GM12878 (cell line): ENCODE results near the gene ATP5ME. TPM values are rescaled to one million over a fixed set of nuclear protein-coding genes. Genes with fewer than 3 reads are reported as not detected.

Experiments used
- ATAC-seq: fragments of 200-7000 bp; cut with Tn5 transposase; 3 replicates; pipeline ENCODE4 v1.9.1; 2020; ENCODE audit warnings: mild to moderate bottlenecking, moderate library complexity
- BruUV-seq: library from RNA; stranded (reverse); fragments of 400-500 nt; replicated peaks from 2 replicates; lab custom pipeline; 2021; lab: Mats Ljungman, UMichigan
- CTCF ChIA-PET: fragments of 300-600 bp; sonication (Branson Sonifier 250); formaldehyde crosslinking; extraction: SDS; loops from one replicate; lab custom pipeline; 2021; ENCODE audit warnings: inconsistent platforms; lab: Yijun Ruan, JAX
- POLR2A ChIA-PET: fragments of 350-600 bp; formaldehyde crosslinking; extraction: SDS; loops from one replicate; lab custom pipeline; 2021; ENCODE audit warnings: inconsistent platforms; lab: Charles Lee
- RAD21 ChIA-PET: fragments of 300-600 bp; sonication (Branson Sonifier 250); formaldehyde crosslinking; loops from one replicate; lab custom pipeline; 2023; ENCODE audit warnings: antibody characterized with exemption; ENCODE audit not compliant: unreplicated experiment; lab: Charles Lee
- SMC1A ChIA-PET: fragments of 300-600 bp; sonication (Branson Sonifier 250); formaldehyde crosslinking; loops from one replicate; lab custom pipeline; 2023; ENCODE audit not compliant: unreplicated experiment, uncharacterized antibody; lab: Charles Lee
- DNase-seq: peaks from one replicate; pipeline ENCODE4 v3.0.0-alpha.2; 2011; ENCODE audit warnings: low read depth, low spot score
- FAIRE-seq: peaks from 3 replicates; lab custom pipeline; 2011; peaks lifted over from hg19 to GRCh38; lab: Jason Lieb, UNC
- H2AFZ ChIP-seq: 2 replicates; pipeline ENCODE4 v1.6.0; 2011; ENCODE audit warnings: low read depth, low read length, control low read depth; ENCODE audit not compliant: control insufficient read depth
- H3K27ac ChIP-seq: 2 replicates; pipeline ENCODE4 v1.5.1; 2011; ENCODE audit warnings: control low read depth; ENCODE audit not compliant: control insufficient read depth, insufficient read depth
- H3K27me3 ChIP-seq, 2 experiments: replicated peaks in 1 of 2; 2 replicates each; pipeline versions ENCODE4 v1.6.0 to v1.6.1; 2011; ENCODE audit warnings: low read length in 1 of 2; ENCODE audit not compliant: control insufficient read depth in 2 of 2, insufficient read depth in 2 of 2
- H3K36me3 ChIP-seq, 2 experiments: 2 replicates each; pipeline ENCODE4 v1.5.1; 2011; ENCODE audit warnings: low read length in 1 of 2; ENCODE audit not compliant: control insufficient read depth in 2 of 2, insufficient read depth in 2 of 2
- H3K4me1 ChIP-seq: 2 replicates; pipeline ENCODE4 v1.6.1; 2011; ENCODE audit warnings: mild to moderate bottlenecking, low read length, moderate library complexity, mixed read lengths; ENCODE audit not compliant: control insufficient read depth, insufficient read depth
- H3K4me2 ChIP-seq: 2 replicates; pipeline ENCODE4 v1.6.0; 2011; ENCODE audit warnings: control low read depth; ENCODE audit not compliant: control insufficient read depth, insufficient read depth
- H3K4me3 ChIP-seq: fragments of 200-600 bp; sonication (generic); 2 replicates; pipeline ENCODE4 v1.5.1; 2016
- H3K79me2 ChIP-seq: 2 replicates; pipeline ENCODE4 v1.6.0; 2011; ENCODE audit warnings: low read length; ENCODE audit not compliant: control insufficient read depth, insufficient read depth
- H3K9ac ChIP-seq: 2 replicates; pipeline ENCODE4 v1.8.0; 2011; ENCODE audit warnings: low read length, control low read depth, mixed read lengths; ENCODE audit not compliant: control insufficient read depth, insufficient read depth
- H3K9me3 ChIP-seq: replicated peaks from 3 replicates; pipeline ENCODE4 v1.5.1; 2011; ENCODE audit warnings: mild to moderate bottlenecking, low read length; ENCODE audit not compliant: control insufficient read depth, insufficient read depth
- H4K20me1 ChIP-seq: 2 replicates; pipeline ENCODE4 v1.6.0; 2011; ENCODE audit not compliant: control insufficient read depth, insufficient read depth
- IRF4 ChIP-seq: IDR thresholded peaks from 2 replicates; pipeline ENCODE4 v1.6.1; 2011; ENCODE audit warnings: low read depth, low read length
- MXI1 ChIP-seq: fragments of 150-350 bp; IDR thresholded peaks from 2 replicates; pipeline ENCODE4 v1.6.1; 2011; ENCODE audit warnings: low read depth, mild to moderate bottlenecking, inconsistent platforms, low read length, improper control_type of control experiment
- POLR2A ChIP-seq: IDR thresholded peaks from 2 replicates; pipeline ENCODE4 v1.6.1; 2011; ENCODE audit warnings: low read depth, mild to moderate bottlenecking, low read length
- RB1 ChIP-seq: fragments of 450-650 bp; formaldehyde crosslinking; IDR thresholded peaks from 2 replicates; pipeline ENCODE4 v1.6.1; 2017; ENCODE audit warnings: mild to moderate bottlenecking, borderline replicate concordance
- SREBF2 ChIP-seq: IDR thresholded peaks from 2 replicates; pipeline ENCODE4 v1.6.1; 2012; ENCODE audit warnings: mild to moderate bottlenecking, low read length
- STAT1 ChIP-seq: fragments of 450-650 bp; conservative IDR thresholded peaks from 2 replicates; pipeline ENCODE4 v1.6.1; 2014; ENCODE audit warnings: antibody characterized with exemption, mild to moderate bottlenecking
- ZNF217 ChIP-seq: fragments of 450-650 bp; IDR thresholded peaks from 2 replicates; pipeline ENCODE4 v1.6.1; 2017; ENCODE audit warnings: antibody characterized with exemption, mild to moderate bottlenecking
- WGBS: methylation state at CpG from one replicate; pipeline ENCODE4 v1.1.6; 2016; ENCODE audit warnings: low lambda C conversion rate; ENCODE audit not compliant: insufficient replicate concordance, insufficient coverage; ENCODE audit errors: missing lambda C conversion rate; 5-methylcytosine and 5-hydroxymethylcytosine counted together
- in situ Hi-C: fragments of 300-500 bp; cut with MboI; formaldehyde crosslinking; loops from 9 replicates; pipeline ENCODE4 v1.14.3; 2018; ENCODE audit warnings: mixed read lengths
- intact Hi-C: fragments of 100-400 bp; cut with micrococcal nuclease; formaldehyde crosslinking; loops from one replicate; pipeline ENCODE4 v1.14.2; 2022; ENCODE audit not compliant: unreplicated experiment
- polyA plus RNA-seq, 11 experiments: library from polyadenylated mRNA; depleted of rRNA in 4 of 11; unstranded in 6 of 11; stranded (reverse) in 5 of 11; fragments of >200 nt; fragmentation: Nextera tagmentation in 4 of 11; fragmentation: Illumina TruSeq in 1 of 11; extraction: Ambion mirVana in 4 of 11; extraction: Trizol in 1 of 11; gene quantifications; 1 replicate in 1 of 11; 2 replicates in 10 of 11; pipeline versions ENCODE4 v1.2.1 to v1.2.3, GENCODE V29; 2011 to 2016; ENCODE audit warnings: inconsistent platforms in 2 of 11, missing spikeins in 2 of 11, low read depth in 1 of 11
- total RNA-seq, 4 experiments: library from RNA; depleted of rRNA in 3 of 4; stranded (reverse); fragments of >200 nt in 3 of 4; fragmentation: Illumina TruSeq in 1 of 4; extraction: Trizol in 1 of 4; gene quantifications; 2 replicates each; pipeline versions ENCODE4 v1.2.1 to v1.2.3, GENCODE V29; 2013 to 2021
- TF ChIP-seq, protein P1 (sequence below): fragments of 450-650 bp; IDR thresholded peaks from 2 replicates; pipeline ENCODE4 v1.6.1; 2014; ENCODE audit warnings: mild to moderate bottlenecking
- TF ChIP-seq, protein P2 (sequence below): IDR thresholded peaks from 2 replicates; pipeline ENCODE4 v1.6.1; 2011; ENCODE audit warnings: low read depth, low read length, improper control_type of control experiment, borderline replicate concordance
- TF ChIP-seq, protein P3 (sequence below): fragments of 450-650 bp; IDR thresholded peaks from 2 replicates; pipeline ENCODE4 v1.6.1; 2016; ENCODE audit warnings: mild to moderate bottlenecking, moderate library complexity, borderline replicate concordance

Gene ATP5ME
- total and polyA plus RNA-seq, 10 of the 15 experiments (the other 5 are each of a cell fraction or from before 2014, with no cell fraction given): 279 to 2,374 (median 509) TPM

DNA sequence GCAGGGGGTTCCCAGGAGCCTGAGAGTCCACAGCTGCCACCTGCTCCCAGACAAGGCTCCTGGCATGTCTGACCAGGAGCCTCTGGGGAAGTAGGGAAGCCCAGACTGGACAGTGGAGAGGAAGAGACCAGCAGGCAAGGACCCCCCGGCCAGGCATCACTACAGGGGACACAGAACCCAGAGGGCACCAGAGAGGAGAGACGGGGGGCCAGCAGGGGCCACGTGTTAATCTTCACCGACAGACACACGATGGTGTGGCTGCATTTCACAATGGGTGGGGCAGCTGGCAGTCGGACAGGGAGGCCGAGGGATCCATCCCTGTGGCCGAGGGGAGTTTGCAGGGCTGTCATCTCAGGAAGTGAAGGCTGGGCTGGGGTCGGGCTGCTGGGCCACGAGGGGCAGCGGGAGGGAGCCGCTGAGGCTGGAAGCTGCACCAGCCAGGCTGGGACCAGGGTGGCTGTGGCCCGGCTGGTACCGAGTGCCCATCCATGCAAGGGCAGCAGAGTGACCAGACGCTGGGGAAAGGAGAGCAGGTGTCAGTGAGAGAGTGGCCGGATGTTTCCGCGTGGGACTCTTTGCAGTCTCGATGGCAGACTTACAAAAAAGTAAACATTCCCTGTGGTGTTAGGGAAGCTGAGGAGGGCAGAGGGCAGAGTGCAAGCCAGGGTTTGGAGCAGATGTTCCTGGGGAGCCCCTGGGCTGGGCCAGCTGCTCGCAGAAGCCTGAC, 44.0 kb downstream of the ATP5ME start:
- Histone ChIP-seq H3K9me3 (peaks cover 3% of the 10 kb centered on the region; the same call in 2 of the 3 replicates), H3K27me3 (no peaks in the 10 kb centered on the region), H3K4me3 (no peak overlapping the region), H3K4me1 (no peaks in the 10 kb centered on the region), H2AFZ (no peak overlapping the region), H3K27ac (no peak overlapping the region), H3K9ac (no peak overlapping the region), H4K20me1 (no peaks in the 10 kb centered on the region), H3K79me2 (no peaks in the 10 kb centered on the region), H3K36me3 (no peaks in the 10 kb centered on the region), H3K4me2 (no peak overlapping the region)
- DNase-seq: no peak
- FAIRE-seq: no peak
- CTCF ChIA-PET: no interaction called here
- RAD21 ChIA-PET: no interaction called here
- SMC1A ChIA-PET: no interaction called here
- intact Hi-C loops (no loop called here), in situ Hi-C loops (no loop called here)
- WGBS: 61% methylated on average over 20 of the region's 20 CpGs
- TF ChIP-seq, protein P1, sequence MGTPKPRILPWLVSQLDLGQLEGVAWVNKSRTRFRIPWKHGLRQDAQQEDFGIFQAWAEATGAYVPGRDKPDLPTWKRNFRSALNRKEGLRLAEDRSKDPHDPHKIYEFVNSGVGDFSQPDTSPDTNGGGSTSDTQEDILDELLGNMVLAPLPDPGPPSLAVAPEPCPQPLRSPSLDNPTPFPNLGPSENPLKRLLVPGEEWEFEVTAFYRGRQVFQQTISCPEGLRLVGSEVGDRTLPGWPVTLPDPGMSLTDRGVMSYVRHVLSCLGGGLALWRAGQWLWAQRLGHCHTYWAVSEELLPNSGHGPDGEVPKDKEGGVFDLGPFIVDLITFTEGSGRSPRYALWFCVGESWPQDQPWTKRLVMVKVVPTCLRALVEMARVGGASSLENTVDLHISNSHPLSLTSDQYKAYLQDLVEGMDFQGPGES: no peak
- TF ChIP-seq POLR2A: no peak
- TF ChIP-seq SREBF2: no peak
- TF ChIP-seq ZNF217: no peak
- no peak for TF ChIP-seq IRF4
- no peak for TF ChIP-seq STAT1
- TF ChIP-seq, protein P2, sequence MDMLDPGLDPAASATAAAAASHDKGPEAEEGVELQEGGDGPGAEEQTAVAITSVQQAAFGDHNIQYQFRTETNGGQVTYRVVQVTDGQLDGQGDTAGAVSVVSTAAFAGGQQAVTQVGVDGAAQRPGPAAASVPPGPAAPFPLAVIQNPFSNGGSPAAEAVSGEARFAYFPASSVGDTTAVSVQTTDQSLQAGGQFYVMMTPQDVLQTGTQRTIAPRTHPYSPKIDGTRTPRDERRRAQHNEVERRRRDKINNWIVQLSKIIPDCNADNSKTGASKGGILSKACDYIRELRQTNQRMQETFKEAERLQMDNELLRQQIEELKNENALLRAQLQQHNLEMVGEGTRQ: no peak
- TF ChIP-seq, protein P3, sequence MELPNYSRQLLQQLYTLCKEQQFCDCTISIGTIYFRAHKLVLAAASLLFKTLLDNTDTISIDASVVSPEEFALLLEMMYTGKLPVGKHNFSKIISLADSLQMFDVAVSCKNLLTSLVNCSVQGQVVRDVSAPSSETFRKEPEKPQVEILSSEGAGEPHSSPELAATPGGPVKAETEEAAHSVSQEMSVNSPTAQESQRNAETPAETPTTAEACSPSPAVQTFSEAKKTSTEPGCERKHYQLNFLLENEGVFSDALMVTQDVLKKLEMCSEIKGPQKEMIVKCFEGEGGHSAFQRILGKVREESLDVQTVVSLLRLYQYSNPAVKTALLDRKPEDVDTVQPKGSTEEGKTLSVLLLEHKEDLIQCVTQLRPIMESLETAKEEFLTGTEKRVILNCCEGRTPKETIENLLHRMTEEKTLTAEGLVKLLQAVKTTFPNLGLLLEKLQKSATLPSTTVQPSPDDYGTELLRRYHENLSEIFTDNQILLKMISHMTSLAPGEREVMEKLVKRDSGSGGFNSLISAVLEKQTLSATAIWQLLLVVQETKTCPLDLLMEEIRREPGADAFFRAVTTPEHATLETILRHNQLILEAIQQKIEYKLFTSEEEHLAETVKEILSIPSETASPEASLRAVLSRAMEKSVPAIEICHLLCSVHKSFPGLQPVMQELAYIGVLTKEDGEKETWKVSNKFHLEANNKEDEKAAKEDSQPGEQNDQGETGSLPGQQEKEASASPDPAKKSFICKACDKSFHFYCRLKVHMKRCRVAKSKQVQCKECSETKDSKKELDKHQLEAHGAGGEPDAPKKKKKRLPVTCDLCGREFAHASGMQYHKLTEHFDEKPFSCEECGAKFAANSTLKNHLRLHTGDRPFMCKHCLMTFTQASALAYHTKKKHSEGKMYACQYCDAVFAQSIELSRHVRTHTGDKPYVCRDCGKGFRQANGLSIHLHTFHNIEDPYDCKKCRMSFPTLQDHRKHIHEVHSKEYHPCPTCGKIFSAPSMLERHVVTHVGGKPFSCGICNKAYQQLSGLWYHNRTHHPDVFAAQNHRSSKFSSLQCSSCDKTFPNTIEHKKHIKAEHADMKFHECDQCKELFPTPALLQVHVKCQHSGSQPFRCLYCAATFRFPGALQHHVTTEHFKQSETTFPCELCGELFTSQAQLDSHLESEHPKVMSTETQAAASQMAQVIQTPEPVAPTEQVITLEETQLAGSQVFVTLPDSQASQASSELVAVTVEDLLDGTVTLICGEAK: no peak
- no peak for TF ChIP-seq RB1
- no peak for TF ChIP-seq MXI1
- POLR2A ChIA-PET: interaction anchor here (0.6 kb wide), 1 partner anchor 554 kb away, joined by 6 read pairs; no protein-coding TSS in a partner anchor
- no TSS peak for BruUV-seq
- no peak for ATAC-seq
